ENCODE measurements around the gene LSS. TPM values are rescaled to one million over a fixed set of nuclear protein-coding genes. Genes with fewer than 3 reads are reported as not detected.

Gene LSS
- total RNA-seq, 4 donors from 2014 or later: 43.7 to 172 (median 66.5) TPM

DNA sequence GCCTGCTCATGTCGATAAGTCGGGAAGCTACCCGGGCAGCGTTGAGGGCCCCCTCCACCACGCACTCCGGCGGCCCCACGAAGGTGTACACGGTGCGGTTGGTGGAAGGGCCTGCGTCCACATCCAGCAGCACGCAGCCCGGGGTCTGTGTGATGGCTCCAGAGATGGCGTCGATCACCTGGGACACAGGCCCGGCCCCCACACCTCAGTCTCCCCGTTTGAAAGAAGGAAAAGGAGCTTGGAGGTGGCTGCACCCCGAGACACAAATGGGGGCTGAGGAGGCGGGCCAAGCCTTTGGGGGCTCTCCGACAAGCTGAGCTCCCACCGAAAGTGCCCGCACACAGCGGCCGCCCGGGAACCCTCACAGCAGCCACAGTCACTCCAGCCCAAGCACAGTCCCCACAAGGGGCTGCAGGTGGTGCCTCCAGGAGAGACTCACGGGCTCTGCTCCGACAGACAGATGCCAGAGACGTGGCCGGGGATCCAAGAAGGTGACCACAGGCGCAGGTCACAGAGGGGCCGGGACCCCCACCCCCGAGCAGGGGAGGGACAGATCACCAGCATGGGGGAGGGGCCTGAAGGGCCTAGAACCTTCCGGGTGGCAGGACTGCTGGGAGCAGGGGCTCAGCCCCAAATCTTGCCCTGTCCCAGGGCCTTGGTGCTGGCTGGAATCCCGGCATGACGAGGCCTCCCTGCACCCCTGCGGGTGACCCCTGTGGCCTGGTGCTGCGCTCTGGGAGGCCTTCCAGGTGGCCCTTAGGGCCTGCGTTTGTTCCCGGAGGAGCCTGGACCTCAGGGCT lies 74.2 kb downstream of the LSS start:
- H3K27ac ChIP-seq: no peak overlapping the region
- H3K36me3 ChIP-seq: no peaks in the 10 kb centered on the region
- H3K4me1 ChIP-seq: peaks cover 0 to 9% (median 0%) of the 10 kb centered on the region in 4 donors
- no peaks in the 10 kb centered on the region for H3K9me3 ChIP-seq
- TF ChIP-seq POLR2A (IDR thresholded peaks at IDR 0.05): no peak
- TF ChIP-seq CTCF (IDR thresholded peaks at IDR 0.05): no peak
- no peaks in the 10 kb centered on the region for H3K27me3 ChIP-seq
- DNase-seq: peak in 2 of 3 donors; percentile 30 to 39
- peak overlapping the region in 1 of 4 donors; percentile 28 for H3K4me3 ChIP-seq

GRCh38 chr21:46153247-46154154 lies 75.1 kb downstream of the LSS start:
- DNase-seq: peak in 2 of 3 donors; percentile 66
- no peak overlapping the region for H3K27ac ChIP-seq
- no peaks in the 10 kb centered on the region for H3K9me3 ChIP-seq
- peak overlapping the region in 1 of 4 donors; percentile 28 for H3K4me3 ChIP-seq
- H3K27me3 ChIP-seq: no peaks in the 10 kb centered on the region
- no peaks in the 10 kb centered on the region for H3K36me3 ChIP-seq
- peak in 5 of 6 experiments; percentile 38 to 63 (median 55) for TF ChIP-seq CTCF (IDR thresholded peaks at IDR 0.05)
- TF ChIP-seq POLR2A (IDR thresholded peaks at IDR 0.05): no peak
- peaks cover 0 to 9% (median 0%) of the 10 kb centered on the region in 4 donors for H3K4me1 ChIP-seq

DNA sequence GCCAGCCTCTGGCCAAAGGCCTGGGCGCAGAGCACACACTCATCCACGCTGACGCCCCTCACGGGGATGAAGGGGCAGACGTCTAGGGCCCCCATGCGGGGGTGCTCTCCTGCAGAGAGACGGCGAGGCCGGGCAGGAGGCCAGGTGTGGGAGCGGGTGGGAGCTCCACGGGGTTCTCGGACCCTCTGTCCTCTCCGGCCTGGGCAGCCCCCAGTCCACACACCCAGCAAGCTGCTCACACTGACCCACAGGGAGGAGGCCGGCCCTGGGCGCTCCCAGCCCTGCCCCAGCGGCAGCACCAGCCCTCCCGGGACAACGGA lies 75.7 kb downstream of the LSS start:
- H3K9me3 ChIP-seq: no peaks in the 10 kb centered on the region
- TF ChIP-seq CTCF (IDR thresholded peaks at IDR 0.05) (no peak), POLR2A (IDR thresholded peaks at IDR 0.05) (no peak)
- H3K4me1 ChIP-seq: peaks cover 0 to 9% (median 0%) of the 10 kb centered on the region in 4 donors
- no peak overlapping the region for H3K27ac ChIP-seq
- H3K27me3 ChIP-seq: no peaks in the 10 kb centered on the region
- no peaks in the 10 kb centered on the region for H3K36me3 ChIP-seq
- DNase-seq: no peak
- H3K4me3 ChIP-seq: peak overlapping the region in 1 of 4 donors; percentile 28

- H3K27me3 ChIP-seq: no peaks in the 10 kb centered on the region
- H3K4me3 ChIP-seq: no peak overlapping the region
- peak in 2 of 3 donors; percentile 31 to 37 for DNase-seq
- no peaks in the 10 kb centered on the region for H3K36me3 ChIP-seq
- TF ChIP-seq POLR2A (IDR thresholded peaks at IDR 0.05): no peak
- TF ChIP-seq CTCF (IDR thresholded peaks at IDR 0.05): no peak
- H3K4me1 ChIP-seq: peaks cover 0 to 9% (median 0%) of the 10 kb centered on the region in 4 donors
- no peaks in the 10 kb centered on the region for H3K9me3 ChIP-seq
- no peak overlapping the region for H3K27ac ChIP-seq
These were observed 76.3 kb downstream of the LSS start for GRCh38 chr21:46151989-46152926.

Measured in Peyer's patch (tissue), 4 donors.